ENCODE data around the gene SLC9A5.

GRCh38 chr16:67206129-67206837, 42.5 kb upstream of the SLC9A5 start:
- no peak for TF ChIP-seq ZNF274 (IDR thresholded peaks at IDR 0.05; ENCODE audit: low read depth, low read length)
- TF ChIP-seq SUZ12 (IDR thresholded peaks at IDR 0.05; ENCODE audit: extremely low read depth, insufficient read depth, insufficient read length) = no peak
